ENCODE results near the gene LRRC38.
"Not testable (repeated sequence)": the region's sequence is repeated elsewhere in the genome, so short reads cannot be mapped to it uniquely, and the experiment has no call there.

Gene LRRC38

GRCh38 chr1:13456904-13457532 is 56.8 kb downstream of the LRRC38 start:
- DNase-seq: no peak

GRCh38 chr1:13451399-13451965 is 62.3 kb downstream of the LRRC38 start:
- no peak for DNase-seq

DNA sequence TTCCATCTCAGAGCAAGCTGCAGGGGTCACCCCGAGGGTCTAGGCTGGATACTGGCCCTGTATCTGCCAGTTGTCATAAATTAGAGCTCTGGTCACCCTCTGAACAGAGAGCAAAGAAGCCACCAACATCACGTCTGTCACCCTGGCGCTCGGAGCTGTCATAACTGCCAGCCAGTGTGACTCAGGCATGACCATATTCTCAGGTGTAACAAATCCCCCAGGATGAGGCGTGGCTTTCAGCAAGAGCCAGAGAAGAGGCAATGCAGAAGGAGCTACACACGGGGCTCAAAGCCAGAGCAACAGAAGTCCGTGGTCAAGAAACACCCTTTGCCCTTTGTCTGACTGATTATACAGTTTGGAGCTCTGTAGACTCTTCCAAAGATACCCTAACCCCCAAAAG is 63.6 kb downstream of the LRRC38 start:
- no peak for DNase-seq

- no peak for DNase-seq
These were observed 70.3 kb downstream of the LRRC38 start for GRCh38 chr1:13443335-13443979.

DNA sequence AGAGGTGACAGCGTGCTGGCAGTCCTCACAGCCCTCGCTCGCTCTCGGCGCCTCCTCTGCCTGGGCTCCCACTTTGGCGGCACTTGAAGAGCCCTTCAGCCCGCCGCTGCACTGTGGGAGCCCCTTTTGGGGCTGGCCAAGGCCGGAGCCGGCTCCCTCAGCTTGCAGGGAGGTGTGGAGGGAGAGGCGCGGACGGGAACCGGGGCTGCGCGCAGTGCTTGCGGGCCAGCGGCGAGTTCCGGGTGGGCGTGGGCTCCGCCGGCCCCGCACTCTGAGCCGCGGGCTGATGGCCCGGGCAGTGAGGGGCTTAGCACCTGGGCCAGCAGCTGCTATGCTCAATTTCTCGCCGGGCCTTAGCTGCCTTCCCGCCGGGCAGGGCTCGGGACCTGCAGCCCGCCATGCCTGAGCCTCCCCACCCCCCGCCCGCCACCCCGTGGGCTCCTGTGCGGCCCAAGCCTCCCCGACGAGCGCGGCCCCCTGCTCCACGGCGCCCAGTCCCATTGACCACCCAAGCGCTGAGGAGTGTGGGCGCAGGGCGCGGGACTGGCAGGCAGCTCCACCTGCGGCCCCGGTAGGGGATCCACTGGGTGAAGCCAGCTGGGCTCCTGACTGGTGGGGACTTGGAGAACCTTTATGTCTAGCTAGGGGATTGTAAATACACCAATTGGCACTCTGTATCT is 74.6 kb downstream of the LRRC38 start:
- DNase-seq: not testable (repeated sequence)

GRCh38 chr1:13435458-13435857 is 78.3 kb downstream of the LRRC38 start:
- DNase-seq: no peak

- DNase-seq: not testable (repeated sequence)
These were observed 80.0 kb downstream of the LRRC38 start for GRCh38 chr1:13433694-13434358.

GRCh38 chr1:13432251-13432650 is 81.6 kb downstream of the LRRC38 start:
- no peak for DNase-seq

GRCh38 chr1:13430495-13430894 is 83.3 kb downstream of the LRRC38 start:
- DNase-seq: no peak

Data from CD4-positive, alpha-beta T cell treated with Interleukin-4 for 1 hour (primary cell).